ENCODE data around the gene C19orf85.

Gene C19orf85

GRCh38 chr19:55440411-55441105 is 24.0 kb downstream of the C19orf85 start:
- Histone ChIP-seq H3K18ac (ENCODE audit: low read length) (peak overlapping the region; percentile 27), H3K4me3 (ENCODE audit: low read length in 2 of 2) (no peak overlapping the region), H2BK15ac (ENCODE audit: low read length) (no peak overlapping the region), H3K14ac (ENCODE audit: low read length) (no peak overlapping the region), H3K9ac (ENCODE audit: low read depth, low read length, poor library complexity) (no peak overlapping the region), H4K8ac (ENCODE audit: low read depth, low read length) (no peak overlapping the region), H2BK12ac (ENCODE audit: low read length) (no peak overlapping the region), H3K9me3 (replicated peaks in 1 of 2; ENCODE audit: control insufficient read depth in 2 of 2, insufficient read depth in 1 of 2, low read depth in 1 of 2, low read length in 2 of 2) (peaks cover 0 to 2% of the 10 kb centered on the region in 2 donors), H3K36me3 (replicated peaks in 1 of 2; ENCODE audit: control insufficient read depth in 2 of 2, insufficient read depth in 2 of 2, low read length in 2 of 2) (no peaks in the 10 kb centered on the region), H2AFZ (ENCODE audit: low read length) (no peak overlapping the region), H3K23ac (ENCODE audit: low read depth, low read length, poor library complexity) (peak overlapping the region; percentile 85), H3K27ac (replicated peaks; ENCODE audit: low read length) (no peak overlapping the region), H2AK5ac (ENCODE audit: low read depth, low read length) (peak overlapping the region; percentile 5), H2BK5ac (ENCODE audit: low read length) (no peak overlapping the region), H2BK120ac (ENCODE audit: low read depth, low read length) (no peak overlapping the region), H3K27me3 (ENCODE audit: control insufficient read depth in 3 of 3, insufficient read depth in 3 of 3, low read depth in 1 of 3, low read length in 3 of 3) (peaks cover 32 to 74% (median 65%) of the 10 kb centered on the region in 3 experiments), H3K79me1 (ENCODE audit: low read depth, low read length) (peaks cover 2% of the 10 kb centered on the region), H3K4me1 (ENCODE audit: control insufficient read depth in 2 of 2, insufficient read depth in 1 of 2, low read depth in 1 of 2, low read length in 2 of 2) (peaks cover 6 to 15% of the 10 kb centered on the region in 2 donors), H3K4me2 (ENCODE audit: insufficient read depth, low read length, poor library complexity, severe bottlenecking) (peak overlapping the region; percentile 19), H3K4ac (ENCODE audit: low read length) (no peak overlapping the region), H4K91ac (ENCODE audit: low read depth, low read length, poor library complexity) (no peak overlapping the region)
- no CpG with 5 or more reads among the region's 39 CpGs for WGBS, 2 donors (ENCODE audit: extremely low coverage in 2 of 2, insufficient read length in 2 of 2, insufficient replicate concordance in 1 of 2)
- DNase-seq (ENCODE audit: low spot score) = no peak

- no peak overlapping the region for H3K27ac ChIP-seq (replicated peaks; ENCODE audit: low read length)
- no peak overlapping the region for H4K8ac ChIP-seq (ENCODE audit: low read depth, low read length)
- H4K91ac ChIP-seq (ENCODE audit: low read depth, low read length, poor library complexity) = no peak overlapping the region
- H3K14ac ChIP-seq (ENCODE audit: low read length) = no peak overlapping the region
- no peak overlapping the region for H3K9ac ChIP-seq (ENCODE audit: low read depth, low read length, poor library complexity)
- peaks cover 0 to 11% of the 10 kb centered on the region in 2 donors for H3K9me3 ChIP-seq (replicated peaks in 1 of 2; ENCODE audit: control insufficient read depth in 2 of 2, insufficient read depth in 1 of 2, low read depth in 1 of 2, low read length in 2 of 2)
- no peak overlapping the region for H2BK5ac ChIP-seq (ENCODE audit: low read length)
- peak overlapping the region in 1 of 2 donors; percentile 33 for H3K4me3 ChIP-seq (ENCODE audit: low read length in 2 of 2)
- H3K4me1 ChIP-seq (ENCODE audit: control insufficient read depth in 2 of 2, insufficient read depth in 1 of 2, low read depth in 1 of 2, low read length in 2 of 2) = peaks cover 6 to 15% of the 10 kb centered on the region in 2 donors
- H3K79me1 ChIP-seq (ENCODE audit: low read depth, low read length) = peaks cover 4% of the 10 kb centered on the region
- no CpG with 5 or more reads among the region's 5 CpGs for WGBS, 2 donors (ENCODE audit: extremely low coverage in 2 of 2, insufficient read length in 2 of 2, insufficient replicate concordance in 1 of 2)
- no peak overlapping the region for H3K4me2 ChIP-seq (ENCODE audit: insufficient read depth, low read length, poor library complexity, severe bottlenecking)
- no peak overlapping the region for H2BK12ac ChIP-seq (ENCODE audit: low read length)
- H2BK120ac ChIP-seq (ENCODE audit: low read depth, low read length) = no peak overlapping the region
- peak overlapping the region; percentile 5 for H3K23ac ChIP-seq (ENCODE audit: low read depth, low read length, poor library complexity)
- no peak overlapping the region for H2AK5ac ChIP-seq (ENCODE audit: low read depth, low read length)
- peaks cover 28 to 67% (median 52%) of the 10 kb centered on the region in 3 experiments for H3K27me3 ChIP-seq (ENCODE audit: control insufficient read depth in 3 of 3, insufficient read depth in 3 of 3, low read depth in 1 of 3, low read length in 3 of 3)
- H2AFZ ChIP-seq (ENCODE audit: low read length) = no peak overlapping the region
- no peaks in the 10 kb centered on the region for H3K36me3 ChIP-seq (replicated peaks in 1 of 2; ENCODE audit: control insufficient read depth in 2 of 2, insufficient read depth in 2 of 2, low read length in 2 of 2)
- DNase-seq (ENCODE audit: low spot score) = no peak
- H2BK15ac ChIP-seq (ENCODE audit: low read length) = no peak overlapping the region
- H3K4ac ChIP-seq (ENCODE audit: low read length) = no peak overlapping the region
- no peak overlapping the region for H3K18ac ChIP-seq (ENCODE audit: low read length)
These were observed 25.5 kb downstream of the C19orf85 start for GRCh38 chr19:55439052-55439451.

- DNase-seq (ENCODE audit: low spot score) = peak; percentile 78
- Histone ChIP-seq H3K23ac (ENCODE audit: low read depth, low read length, poor library complexity) (no peak overlapping the region), H3K4ac (ENCODE audit: low read length) (no peak overlapping the region), H3K9me3 (replicated peaks in 1 of 2; ENCODE audit: control insufficient read depth in 2 of 2, insufficient read depth in 1 of 2, low read depth in 1 of 2, low read length in 2 of 2) (peaks cover 0 to 11% of the 10 kb centered on the region in 2 donors), H3K14ac (ENCODE audit: low read length) (no peak overlapping the region), H2AK5ac (ENCODE audit: low read depth, low read length) (no peak overlapping the region), H3K27ac (replicated peaks; ENCODE audit: low read length) (no peak overlapping the region), H4K91ac (ENCODE audit: low read depth, low read length, poor library complexity) (no peak overlapping the region), H2BK120ac (ENCODE audit: low read depth, low read length) (no peak overlapping the region), H3K27me3 (ENCODE audit: control insufficient read depth in 3 of 3, insufficient read depth in 3 of 3, low read depth in 1 of 3, low read length in 3 of 3) (peaks cover 16 to 51% (median 39%) of the 10 kb centered on the region in 3 experiments), H2BK5ac (ENCODE audit: low read length) (no peak overlapping the region), H2BK15ac (ENCODE audit: low read length) (no peak overlapping the region), H2AFZ (ENCODE audit: low read length) (no peak overlapping the region), H3K36me3 (replicated peaks in 1 of 2; ENCODE audit: control insufficient read depth in 2 of 2, insufficient read depth in 2 of 2, low read length in 2 of 2) (no peaks in the 10 kb centered on the region), H3K4me1 (ENCODE audit: control insufficient read depth in 2 of 2, insufficient read depth in 1 of 2, low read depth in 1 of 2, low read length in 2 of 2) (peaks cover 0 to 10% of the 10 kb centered on the region in 2 donors), H4K8ac (ENCODE audit: low read depth, low read length) (no peak overlapping the region), H3K79me1 (ENCODE audit: low read depth, low read length) (peaks cover 4% of the 10 kb centered on the region), H3K4me3 (ENCODE audit: low read length in 2 of 2) (peak overlapping the region in 1 of 2 donors; percentile 62), H2BK12ac (ENCODE audit: low read length) (no peak overlapping the region), H3K4me2 (ENCODE audit: insufficient read depth, low read length, poor library complexity, severe bottlenecking) (no peak overlapping the region), H3K18ac (ENCODE audit: low read length) (no peak overlapping the region), H3K9ac (ENCODE audit: low read depth, low read length, poor library complexity) (no peak overlapping the region)
- WGBS, 2 donors (ENCODE audit: extremely low coverage in 2 of 2, insufficient read length in 2 of 2, insufficient replicate concordance in 1 of 2) = no CpG with 5 or more reads among the region's 17 CpGs
These were observed 27.1 kb downstream of the C19orf85 start for GRCh38 chr19:55437410-55437809.

- Histone ChIP-seq H2AFZ (ENCODE audit: low read length) (no peak overlapping the region), H2BK12ac (ENCODE audit: low read length) (no peak overlapping the region), H2AK5ac (ENCODE audit: low read depth, low read length) (no peak overlapping the region), H3K9me3 (replicated peaks in 1 of 2; ENCODE audit: control insufficient read depth in 2 of 2, insufficient read depth in 1 of 2, low read depth in 1 of 2, low read length in 2 of 2) (peaks cover 0 to 15% of the 10 kb centered on the region in 2 donors), H2BK120ac (ENCODE audit: low read depth, low read length) (no peak overlapping the region), H3K27me3 (ENCODE audit: control insufficient read depth in 3 of 3, insufficient read depth in 3 of 3, low read depth in 1 of 3, low read length in 3 of 3) (peaks cover 14 to 45% (median 36%) of the 10 kb centered on the region in 3 experiments), H2BK5ac (ENCODE audit: low read length) (no peak overlapping the region), H3K14ac (ENCODE audit: low read length) (no peak overlapping the region), H3K4me3 (ENCODE audit: low read length in 2 of 2) (no peak overlapping the region), H3K79me1 (ENCODE audit: low read depth, low read length) (peaks cover 4% of the 10 kb centered on the region), H3K4ac (ENCODE audit: low read length) (no peak overlapping the region), H3K9ac (ENCODE audit: low read depth, low read length, poor library complexity) (no peak overlapping the region), H3K4me2 (ENCODE audit: insufficient read depth, low read length, poor library complexity, severe bottlenecking) (no peak overlapping the region), H3K27ac (replicated peaks; ENCODE audit: low read length) (no peak overlapping the region), H3K23ac (ENCODE audit: low read depth, low read length, poor library complexity) (no peak overlapping the region), H2BK15ac (ENCODE audit: low read length) (no peak overlapping the region), H4K8ac (ENCODE audit: low read depth, low read length) (no peak overlapping the region), H4K91ac (ENCODE audit: low read depth, low read length, poor library complexity) (no peak overlapping the region), H3K4me1 (ENCODE audit: control insufficient read depth in 2 of 2, insufficient read depth in 1 of 2, low read depth in 1 of 2, low read length in 2 of 2) (peaks cover 0 to 10% of the 10 kb centered on the region in 2 donors), H3K36me3 (replicated peaks in 1 of 2; ENCODE audit: control insufficient read depth in 2 of 2, insufficient read depth in 2 of 2, low read length in 2 of 2) (no peaks in the 10 kb centered on the region), H3K18ac (ENCODE audit: low read length) (no peak overlapping the region)
- DNase-seq (ENCODE audit: low spot score) = no peak
- WGBS, 2 donors (ENCODE audit: extremely low coverage in 2 of 2, insufficient read length in 2 of 2, insufficient replicate concordance in 1 of 2) = no CpG with 5 or more reads among the region's 8 CpGs
These were observed 27.7 kb downstream of the C19orf85 start for GRCh38 chr19:55436847-55437246.

Measured in neuronal stem cell (in vitro differentiated cells).